Fibroblast of skin of left biceps (primary cell): ENCODE measurements around the gene LACTB.

Experiments used
- DNase-seq, 2 experiments: peaks; one replicate each; pipeline ENCODE4 v3.0.0-alpha.2; 2013; ENCODE audit warnings: low read depth in 2 of 2

The LACTB gene

GRCh38 chr15:63121382-63122001, at the start of gene LACTB:
Gene LACTB (plus strand): TSS chr15:63121861. CDS start chr15:63121872, 11 bp downstream.
- peak in 1 of 2 experiments; percentile 61 for DNase-seq

DNA sequence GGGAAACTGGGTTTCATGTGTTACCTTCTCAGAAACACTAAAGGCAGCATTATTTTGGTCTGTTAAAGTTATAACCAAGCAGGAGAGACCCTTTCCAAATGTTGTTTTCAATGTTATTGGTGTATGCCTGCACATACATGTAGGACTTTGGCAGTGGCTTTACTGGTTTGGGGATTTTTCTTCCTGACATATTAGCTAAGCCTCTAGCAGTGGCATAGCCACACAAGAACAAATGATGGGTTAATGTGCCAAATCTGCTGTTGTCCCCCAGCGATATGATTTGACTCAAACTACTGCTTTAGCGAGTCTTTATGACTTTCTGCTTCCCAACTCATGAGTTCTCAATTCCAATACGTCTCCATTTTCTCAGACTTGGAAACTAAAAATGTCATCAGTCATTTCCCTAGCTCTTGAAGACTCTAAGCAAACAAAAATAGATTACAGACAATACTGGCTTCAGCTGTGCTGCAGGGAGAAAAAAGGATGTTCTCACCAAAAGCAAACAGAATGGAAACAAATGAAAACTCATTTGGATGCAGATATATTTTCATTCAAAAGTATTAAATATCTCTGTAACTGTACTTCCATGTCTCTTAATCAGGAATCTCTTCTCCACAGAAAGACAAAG, 49.5 kb upstream of the LACTB start:
- DNase-seq = no peak

DNA sequence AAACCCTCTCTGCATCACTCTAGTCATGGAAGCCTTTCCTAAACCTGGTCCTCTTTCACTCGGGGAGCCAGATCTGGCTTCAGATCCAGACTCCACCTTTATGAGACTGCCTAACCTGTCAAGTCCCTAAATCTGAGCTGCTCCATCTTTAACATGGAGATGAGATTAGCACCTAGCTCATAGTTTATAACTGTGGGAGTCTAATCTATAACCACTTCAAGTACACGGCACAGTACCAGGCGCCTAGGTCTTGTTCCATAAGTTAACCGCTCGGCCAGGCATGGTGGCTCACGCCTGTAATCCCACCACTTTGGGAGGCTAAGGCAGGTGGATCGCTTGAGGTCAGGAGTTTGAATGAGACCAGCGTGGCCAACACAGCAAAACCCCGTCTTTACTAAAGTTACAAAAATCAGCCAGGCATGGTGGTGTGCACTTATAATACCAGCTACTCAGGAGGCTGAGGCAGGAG, 48.8 kb upstream of the LACTB start:
- DNase-seq = no peak

DNA sequence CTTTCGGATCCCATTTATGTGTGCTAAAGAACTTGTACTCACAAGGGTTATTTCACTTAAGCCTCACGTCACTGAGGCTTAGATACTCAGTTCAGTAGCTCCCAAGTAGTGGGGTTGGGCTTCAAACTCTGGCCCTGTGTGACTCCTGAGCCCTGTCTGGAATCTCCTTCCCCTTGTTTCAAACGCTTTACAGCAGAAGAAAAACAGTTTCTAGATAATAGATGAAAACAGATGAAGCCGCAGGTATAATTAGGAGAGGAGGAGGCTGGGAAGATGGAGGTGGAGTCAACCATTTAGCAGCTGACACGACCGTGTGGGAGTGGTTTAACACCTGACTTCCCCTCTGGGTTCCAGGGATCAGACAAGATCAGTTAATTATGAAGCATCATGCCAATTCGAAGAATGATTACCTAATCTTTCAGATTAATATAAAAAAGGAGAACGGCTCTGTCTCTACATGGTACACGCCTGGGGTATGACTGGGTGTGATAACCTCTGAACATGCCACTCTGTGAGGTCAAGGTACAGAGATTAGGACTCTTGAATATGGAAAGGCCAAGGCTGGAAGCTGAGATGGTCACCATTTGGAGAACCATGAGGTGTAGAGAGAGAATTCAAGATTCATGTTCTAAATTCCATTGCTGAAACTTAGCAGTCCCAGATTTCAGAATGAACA, 48.0 kb upstream of the LACTB start:
- no peak for DNase-seq

DNA sequence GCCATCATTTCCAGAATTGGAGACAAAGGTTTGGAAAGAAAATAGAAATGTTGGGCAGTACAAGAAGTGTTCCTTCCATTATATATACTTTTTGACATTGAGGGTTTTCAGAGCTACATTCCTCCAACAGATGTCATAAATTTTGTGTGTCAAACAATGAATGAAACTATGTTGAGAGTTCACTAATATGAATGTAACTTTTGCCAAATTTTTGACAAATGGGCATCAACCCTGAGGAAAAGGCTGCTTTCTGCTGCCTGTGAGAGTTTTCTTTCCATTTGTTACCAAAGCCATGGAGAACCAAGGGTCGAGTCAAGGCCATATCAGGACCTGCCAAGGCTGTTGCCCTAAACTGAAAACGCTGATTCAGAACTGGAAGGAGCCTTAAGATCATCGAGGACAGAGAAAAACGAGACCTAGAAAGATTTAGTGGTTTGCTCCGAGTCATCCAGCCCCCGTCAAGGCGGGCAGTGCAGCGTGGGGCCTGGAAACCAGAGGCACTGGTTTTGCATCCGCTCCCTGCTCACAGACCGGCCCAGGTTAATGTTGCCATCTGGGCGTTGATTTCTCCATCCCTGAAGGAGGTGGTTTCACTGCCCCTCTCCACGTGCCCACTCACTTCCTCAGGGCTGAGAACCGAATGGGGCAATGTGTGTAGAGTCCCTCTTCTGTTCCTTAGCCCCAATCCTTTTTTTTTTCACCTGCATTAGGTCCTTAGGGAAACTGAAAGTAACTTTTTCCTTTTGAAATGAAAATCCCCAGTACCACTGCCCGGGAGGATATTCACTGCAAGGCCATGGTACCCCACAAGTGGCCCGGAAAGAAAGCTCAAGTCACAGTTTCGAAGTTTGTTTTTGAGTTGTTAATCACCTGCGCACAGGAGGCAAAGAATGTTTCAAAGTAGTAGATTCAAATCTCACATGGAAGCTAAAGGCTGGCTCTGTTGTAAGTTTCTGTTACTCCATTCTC, 46.4 kb upstream of the LACTB start:
- peak; percentile 48 to 64 for DNase-seq

DNA sequence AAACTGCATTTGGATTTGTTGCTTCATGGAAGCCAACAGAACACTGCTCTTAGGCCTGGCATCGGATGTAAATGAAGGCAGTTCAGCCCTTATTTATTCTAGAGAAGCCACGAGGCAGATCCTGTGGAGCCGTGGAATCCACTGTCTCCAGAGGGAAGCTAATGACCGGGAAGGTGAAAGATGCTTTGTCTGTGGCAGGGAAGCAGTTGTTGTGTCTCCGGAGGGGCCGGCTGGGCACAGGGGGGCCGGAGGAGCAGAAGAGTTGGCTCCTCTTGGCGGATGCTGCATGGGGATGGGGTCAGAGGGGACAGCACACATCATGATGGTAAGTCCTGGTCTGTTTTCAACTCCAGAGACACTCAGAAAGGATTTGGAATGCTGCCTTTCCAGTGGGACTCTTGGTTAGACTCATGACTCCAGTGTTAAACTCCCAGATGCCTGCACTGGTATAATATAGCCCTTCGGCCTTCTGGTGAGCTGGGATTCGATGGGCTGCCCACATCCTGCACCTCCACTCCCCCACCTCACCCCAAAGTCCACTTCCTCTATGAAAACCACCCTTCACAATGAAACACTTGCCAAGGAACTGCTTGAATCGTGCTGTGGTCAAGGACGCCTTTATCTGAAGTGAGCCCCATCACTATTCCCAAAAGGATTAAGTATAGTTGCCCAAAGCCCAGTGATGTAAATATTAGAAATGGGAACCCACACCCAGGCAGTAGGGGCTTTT, 45.5 kb upstream of the LACTB start:
- DNase-seq = no peak

GRCh38 chr15:63076714-63077046, 45.0 kb upstream of the LACTB start:
- no peak for DNase-seq

DNA sequence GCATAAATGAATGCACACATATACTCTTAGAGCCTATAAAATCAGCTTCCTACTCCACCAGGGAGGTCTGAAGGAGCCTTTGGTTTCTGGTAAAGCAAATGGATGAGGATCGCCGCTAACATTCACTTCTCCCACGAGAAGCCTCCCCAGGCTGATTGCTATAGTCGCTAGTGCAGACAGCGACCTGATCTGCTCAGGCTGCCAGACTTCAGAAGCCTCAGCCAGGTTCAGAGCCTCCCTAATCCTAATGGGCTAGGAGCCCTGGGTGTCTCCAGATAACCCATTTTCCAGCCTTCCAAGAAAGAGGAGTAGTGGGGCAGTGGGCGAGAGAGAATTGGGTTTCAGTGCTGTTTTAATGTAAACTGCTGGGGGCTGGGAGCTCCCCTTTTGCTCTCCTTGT, 43.7 kb upstream of the LACTB start:
- DNase-seq = no peak

- no peak for DNase-seq
These were observed 41.6 kb upstream of the LACTB start for GRCh38 chr15:63079947-63080626.

DNA sequence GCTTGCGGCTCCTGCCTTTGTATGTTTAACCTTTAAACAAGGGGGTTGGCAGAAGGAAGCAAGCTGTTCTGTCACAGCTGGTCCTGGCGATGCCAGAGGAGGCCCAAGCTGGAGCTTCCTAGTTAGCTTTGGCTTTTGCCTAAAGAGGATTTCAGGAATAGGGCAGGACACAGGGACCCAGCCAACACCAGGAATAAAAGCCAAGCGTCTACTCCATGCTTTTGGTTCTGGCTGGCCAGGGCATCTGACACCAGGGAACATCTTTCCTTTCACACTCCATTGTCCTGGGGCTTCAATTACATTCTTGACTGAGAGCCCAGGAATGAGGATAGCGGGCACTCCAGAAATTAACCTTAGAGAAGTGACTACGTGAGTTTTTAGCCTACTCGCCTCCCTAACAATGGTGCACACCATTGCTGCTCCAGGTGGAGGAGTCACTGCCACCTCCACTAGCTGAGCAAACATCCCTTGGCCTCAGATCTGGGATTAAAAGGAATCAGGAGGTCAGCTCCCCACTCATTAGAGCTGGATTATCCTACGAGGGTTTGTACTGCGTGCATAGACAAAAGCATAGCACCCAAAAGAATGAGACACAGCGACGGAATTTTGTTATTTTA, 40.9 kb upstream of the LACTB start:
- no peak for DNase-seq

DNA sequence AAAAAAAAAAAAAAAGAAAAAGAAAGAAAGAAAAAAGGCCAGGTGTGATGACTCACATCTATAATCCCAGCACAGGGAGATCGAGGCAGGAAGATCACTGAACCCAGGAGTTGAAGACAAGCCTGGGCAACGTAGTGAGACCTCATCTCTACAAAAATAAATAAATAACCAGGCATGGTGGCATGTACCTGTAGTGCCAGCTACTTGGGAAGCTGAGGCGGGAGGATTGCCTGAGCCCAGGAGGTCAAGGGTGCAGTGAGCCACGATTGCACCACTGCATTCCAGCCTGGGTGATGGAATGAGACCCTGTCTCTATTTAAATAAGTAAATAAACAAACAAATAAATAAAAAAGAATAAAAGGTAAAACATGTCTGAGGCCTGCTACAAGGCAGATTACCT, 39.3 kb upstream of the LACTB start:
- DNase-seq = no peak

GRCh38 chr15:63083044-63083443, 38.6 kb upstream of the LACTB start:
- no peak for DNase-seq

DNA sequence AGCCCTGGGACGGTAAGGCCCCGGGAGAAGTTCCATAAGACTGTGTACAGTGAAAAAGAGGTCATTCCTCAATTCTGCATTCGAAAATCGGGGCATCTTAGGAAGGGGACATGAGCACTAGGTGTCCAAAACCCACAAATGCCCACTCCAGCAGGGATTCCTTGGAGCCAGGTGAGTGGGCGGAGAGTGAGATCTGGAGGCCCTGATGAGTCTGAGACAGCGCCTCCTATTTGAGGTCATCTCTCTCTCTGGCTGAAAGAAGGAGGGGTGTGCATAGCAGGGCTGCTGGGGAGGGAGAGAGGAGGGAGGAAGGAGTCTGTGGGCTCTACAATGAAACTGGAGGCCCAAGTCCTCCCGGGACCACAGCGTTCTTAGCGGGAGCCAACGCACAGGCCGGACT, 38.1 kb upstream of the LACTB start:
- no peak for DNase-seq

DNA sequence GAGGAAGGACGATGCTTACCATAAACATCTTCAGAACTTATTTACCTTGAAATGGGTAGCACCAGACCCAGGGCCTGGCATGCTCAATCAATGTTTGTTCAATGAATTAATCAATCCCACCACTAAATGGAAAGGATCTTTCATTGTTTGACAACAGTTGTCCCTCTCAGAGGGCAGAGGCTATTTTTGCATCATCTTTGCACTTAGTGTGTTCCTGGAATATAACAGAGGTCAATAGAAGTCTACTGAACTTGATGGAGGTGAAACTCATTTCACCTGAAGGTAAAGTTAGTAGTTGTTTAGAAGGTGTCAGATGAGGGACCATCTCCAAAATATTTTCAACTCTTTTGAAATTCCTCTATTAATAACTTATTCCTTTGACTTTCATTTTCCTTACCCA, 36.9 kb upstream of the LACTB start:
- DNase-seq = no peak

GRCh38 chr15:63085289-63085688, 36.4 kb upstream of the LACTB start:
- no peak for DNase-seq

GRCh38 chr15:63086271-63086670, 35.4 kb upstream of the LACTB start:
- DNase-seq = peak; percentile 73 to 79

GRCh38 chr15:63086947-63087346, 34.7 kb upstream of the LACTB start:
- DNase-seq = no peak

DNA sequence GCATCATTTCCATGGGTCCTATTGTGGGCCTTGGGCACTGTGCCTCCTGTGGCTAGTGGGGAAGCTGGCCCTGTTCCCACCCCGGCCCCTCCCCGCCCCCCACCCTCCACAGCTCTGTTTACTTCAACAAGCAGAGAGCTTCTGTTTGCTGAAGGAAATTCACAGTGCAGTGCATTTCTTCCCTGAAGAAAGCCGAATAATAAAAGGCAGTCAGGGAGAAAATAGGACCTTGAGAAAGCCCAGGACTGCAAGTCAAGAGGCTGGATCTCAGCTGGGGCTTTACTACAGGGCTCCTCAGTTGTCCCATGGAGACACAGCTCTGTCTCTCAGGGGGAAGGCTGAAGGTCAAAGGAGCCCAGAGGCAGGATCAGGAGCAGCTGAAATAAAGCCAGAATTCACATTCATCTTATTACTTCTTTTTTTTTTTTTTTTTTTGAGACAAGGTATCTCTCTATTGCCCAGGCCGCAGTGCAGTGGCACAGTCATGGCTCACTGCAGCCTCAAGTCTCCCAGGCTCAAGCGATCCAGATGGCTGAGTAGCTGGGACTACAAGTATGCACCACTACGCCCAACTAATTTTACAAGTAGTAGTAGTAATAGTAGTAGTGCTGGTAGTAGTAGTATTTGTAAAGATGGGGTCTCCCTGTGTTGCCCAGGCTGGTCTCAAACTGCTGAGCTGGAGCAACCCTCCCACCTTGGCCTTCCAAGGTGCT, 33.0 kb upstream of the LACTB start:
- DNase-seq = no peak

- DNase-seq = peak; percentile 86 to 87
These were observed 32.2 kb upstream of the LACTB start for GRCh38 chr15:63089260-63090043.
